Stimulated activated CD4-positive, alpha-beta T cell treated with anti-CD3 and anti-CD28 coated beads, TNF-alpha, amount 100 ng/mL, for 24 hours (primary cell): ENCODE results near the gene RANBP3.
"Not testable (repeated sequence)": the region's sequence is repeated elsewhere in the genome, so short reads cannot be mapped to it uniquely, and the experiment has no call there.

Experiments used
- DNase-seq, 3 experiments: peaks; one replicate each; pipeline ENCODE4 v3.0.0-alpha.2; 2020; ENCODE audit warnings: low read depth in 3 of 3

Gene RANBP3

DNA sequence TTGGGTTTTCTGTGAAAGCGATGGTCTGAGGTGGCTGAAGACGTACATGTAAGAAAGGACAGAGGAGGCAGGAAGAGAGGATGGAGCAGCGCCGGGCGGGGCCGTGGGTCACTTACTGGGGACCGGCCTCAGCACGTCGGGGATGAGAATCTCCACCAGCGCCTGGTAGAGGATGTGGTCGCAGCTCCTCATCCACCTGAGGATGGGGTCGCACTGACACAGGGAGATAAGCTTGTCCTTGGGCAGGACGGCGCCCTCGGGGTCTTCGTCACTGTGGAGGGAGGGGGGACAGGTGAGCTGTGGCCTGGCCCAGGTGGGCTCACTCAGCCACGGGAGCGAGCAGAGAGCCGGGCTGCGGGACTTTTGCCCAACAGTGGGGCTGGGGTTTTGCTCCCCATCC is 29.0 kb upstream of the RANBP3 start:
- no peak for DNase-seq

DNA sequence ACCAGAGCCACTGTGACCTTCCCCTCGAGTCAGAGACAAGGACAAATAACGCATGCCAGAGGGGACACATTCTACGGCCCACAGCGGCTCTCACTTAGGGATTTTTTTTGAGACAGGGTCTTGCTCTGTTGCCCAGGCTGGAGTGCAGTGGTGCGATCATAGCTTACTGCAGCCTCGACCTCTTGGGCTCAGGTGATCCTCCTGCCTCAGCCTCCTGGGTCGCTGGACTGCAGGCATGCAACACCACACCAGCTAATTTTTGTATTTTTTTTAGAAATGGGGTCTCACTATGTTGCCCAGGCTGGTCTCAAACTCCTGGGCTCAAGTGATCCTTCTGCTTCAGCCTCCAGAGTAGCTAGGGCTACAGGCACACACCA is 28.1 kb upstream of the RANBP3 start:
- not testable (repeated sequence) for DNase-seq

GRCh38 chr19:6005321-6006069 is 27.6 kb upstream of the RANBP3 start:
- no peak for DNase-seq

- DNase-seq, result no peak
Measured at GRCh38 chr19:6003976-6004375, 26.0 kb upstream of the RANBP3 start.

DNA sequence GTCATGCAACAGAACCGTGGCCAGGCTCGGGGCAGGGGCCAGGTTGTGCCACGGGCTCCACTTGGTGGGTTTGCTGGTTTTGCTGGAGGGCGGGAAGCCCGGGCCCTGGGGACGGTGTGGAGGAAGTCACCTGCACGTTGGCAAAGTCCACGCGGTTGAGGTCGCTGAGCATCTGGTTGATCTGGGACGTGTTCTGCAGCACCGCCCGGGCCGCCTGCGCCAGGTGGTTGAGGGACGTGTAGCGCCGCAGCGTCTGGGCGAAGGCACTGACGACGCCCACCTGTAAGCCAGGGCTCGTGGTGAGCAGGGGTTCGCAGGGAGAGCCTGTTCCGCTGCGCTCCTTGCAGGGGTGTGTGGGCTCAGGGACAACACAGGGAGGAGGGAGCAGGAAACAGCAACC is 24.7 kb upstream of the RANBP3 start:
- DNase-seq, result no peak

- no peak for DNase-seq
Measured at GRCh38 chr19:6000228-6000847, 22.4 kb upstream of the RANBP3 start.

DNA sequence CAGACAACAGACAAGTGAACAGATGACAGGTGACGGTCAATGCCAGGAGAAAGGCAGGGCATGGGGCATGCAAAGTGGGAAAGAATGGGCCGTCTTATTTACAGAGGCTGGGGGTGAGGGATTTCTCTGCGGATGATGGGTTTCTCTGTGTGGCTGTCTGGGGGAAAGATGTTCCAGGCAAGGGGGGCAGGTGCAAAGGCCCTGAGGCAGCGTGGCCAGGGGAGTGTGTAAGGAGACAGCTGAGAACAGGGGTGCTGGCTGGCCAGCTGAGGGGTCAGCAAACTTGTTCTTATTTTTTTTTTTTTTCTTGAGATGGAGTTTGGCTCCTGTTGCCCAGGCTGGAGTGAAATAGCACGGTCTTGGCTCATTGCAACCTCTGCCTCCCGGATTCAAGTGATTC is 21.8 kb upstream of the RANBP3 start:
- DNase-seq, result no peak

DNA sequence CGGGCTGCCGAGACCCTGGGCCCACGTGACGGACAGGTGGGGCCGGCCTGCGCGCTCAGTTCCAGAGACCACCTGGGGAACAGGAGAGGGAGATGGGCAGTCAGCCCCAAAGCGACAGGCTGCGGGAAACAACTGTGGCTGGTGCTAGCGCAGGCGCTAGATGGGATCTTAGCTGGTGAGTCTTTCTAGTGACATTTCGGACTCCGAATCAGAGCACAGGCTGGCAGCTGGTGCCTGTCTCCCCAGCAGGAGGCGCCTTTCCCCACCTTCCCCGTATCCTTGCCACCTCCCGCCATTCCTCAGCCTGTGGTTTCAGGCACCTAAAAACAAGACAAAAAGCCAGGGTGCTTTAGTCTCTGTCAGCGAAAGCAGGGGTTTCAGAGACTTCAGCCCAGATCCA is 19.4 kb upstream of the RANBP3 start:
- no peak for DNase-seq

DNA sequence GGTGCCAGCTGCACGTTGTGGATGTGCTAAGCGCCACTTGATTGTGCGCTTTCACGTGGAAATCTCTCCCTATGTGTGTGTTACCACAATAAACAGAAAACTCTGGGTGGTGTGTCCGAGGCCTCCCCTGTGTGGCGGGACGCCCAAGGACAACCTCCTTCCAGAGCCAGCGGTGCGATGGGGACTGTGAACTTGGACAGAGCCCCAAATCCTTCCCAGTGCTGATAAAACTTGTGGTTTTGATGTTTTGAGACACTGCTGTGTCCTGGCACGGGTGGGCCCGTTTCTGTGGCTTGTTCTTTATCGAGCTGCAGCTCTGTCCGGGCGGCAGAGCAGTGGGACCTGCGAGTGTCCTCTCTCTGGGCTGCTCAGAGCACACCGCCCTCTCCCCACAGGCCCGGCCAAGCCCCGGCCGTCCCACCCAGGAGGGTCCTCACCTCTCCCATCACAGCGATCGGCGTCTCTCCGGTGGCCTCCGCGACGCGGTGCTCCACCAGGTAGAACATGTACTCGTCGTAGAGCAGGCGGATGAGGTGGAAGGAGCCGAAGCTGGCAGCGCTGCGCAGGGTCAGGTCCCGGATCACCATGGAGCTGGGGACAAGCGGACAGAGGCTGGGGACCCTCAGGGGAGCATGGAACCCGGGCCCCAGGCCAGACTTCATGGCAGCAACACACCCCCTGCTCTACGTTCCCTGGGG is 18.8 kb upstream of the RANBP3 start:
- DNase-seq, result no peak

DNA sequence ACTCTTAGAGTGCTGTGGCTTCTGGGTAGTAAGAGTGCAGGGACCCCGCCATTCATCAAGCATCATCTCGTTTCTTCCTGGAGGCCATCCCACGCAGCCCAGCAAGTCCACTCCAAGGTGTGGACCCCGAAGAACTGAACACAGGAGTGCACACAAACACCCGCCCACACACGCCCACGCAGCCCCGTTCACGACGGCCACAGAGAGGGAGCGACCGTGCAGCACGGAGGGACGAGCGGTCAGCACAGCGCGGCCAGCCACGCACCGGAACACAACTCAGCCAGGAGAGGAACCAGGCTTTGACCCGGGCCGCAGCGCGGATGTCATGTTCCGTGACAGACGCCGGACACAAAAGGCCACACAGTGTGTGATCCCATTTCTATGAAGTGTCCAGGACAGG is 18.2 kb upstream of the RANBP3 start:
- DNase-seq, result no peak

- no peak for DNase-seq
Measured at GRCh38 chr19:5995606-5996005, 17.7 kb upstream of the RANBP3 start.

DNA sequence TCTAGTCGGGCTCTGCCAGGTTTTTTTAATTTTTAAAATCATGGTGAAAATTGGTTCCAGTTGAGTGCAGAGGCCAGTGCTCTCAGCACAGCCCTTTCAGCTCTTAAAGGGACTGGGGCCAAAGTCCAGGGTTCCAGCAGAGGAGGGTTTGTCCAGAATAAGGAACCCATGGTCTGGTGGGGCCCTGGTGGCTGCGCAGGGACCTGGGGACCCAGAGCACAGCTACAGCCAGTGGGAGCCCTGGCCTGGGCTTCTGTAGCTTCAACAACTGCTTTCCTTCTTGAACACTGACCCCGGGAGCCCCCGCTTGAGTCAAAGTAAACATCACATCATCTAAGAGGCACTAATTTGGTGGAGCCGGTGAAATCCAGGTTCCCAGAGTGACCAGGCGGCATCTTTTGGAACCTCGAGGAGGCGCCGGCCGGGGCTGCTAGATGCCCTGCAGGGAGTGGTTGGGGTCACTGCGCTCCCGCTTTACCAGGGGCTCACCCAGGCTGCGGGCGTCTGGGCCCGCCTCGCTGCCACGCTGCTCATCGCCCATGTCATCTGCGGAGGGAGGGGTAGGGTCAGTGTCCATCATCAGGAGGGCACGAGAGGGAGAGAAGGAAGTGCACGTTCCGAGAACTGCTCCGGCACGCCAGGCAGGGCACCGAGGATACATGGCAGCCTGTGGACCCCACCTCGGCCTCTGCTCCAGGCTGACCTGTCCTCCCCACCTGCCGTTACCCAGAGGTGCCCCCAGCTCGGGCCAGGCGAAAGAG is 16.6 kb upstream of the RANBP3 start:
- DNase-seq, result no peak

DNA sequence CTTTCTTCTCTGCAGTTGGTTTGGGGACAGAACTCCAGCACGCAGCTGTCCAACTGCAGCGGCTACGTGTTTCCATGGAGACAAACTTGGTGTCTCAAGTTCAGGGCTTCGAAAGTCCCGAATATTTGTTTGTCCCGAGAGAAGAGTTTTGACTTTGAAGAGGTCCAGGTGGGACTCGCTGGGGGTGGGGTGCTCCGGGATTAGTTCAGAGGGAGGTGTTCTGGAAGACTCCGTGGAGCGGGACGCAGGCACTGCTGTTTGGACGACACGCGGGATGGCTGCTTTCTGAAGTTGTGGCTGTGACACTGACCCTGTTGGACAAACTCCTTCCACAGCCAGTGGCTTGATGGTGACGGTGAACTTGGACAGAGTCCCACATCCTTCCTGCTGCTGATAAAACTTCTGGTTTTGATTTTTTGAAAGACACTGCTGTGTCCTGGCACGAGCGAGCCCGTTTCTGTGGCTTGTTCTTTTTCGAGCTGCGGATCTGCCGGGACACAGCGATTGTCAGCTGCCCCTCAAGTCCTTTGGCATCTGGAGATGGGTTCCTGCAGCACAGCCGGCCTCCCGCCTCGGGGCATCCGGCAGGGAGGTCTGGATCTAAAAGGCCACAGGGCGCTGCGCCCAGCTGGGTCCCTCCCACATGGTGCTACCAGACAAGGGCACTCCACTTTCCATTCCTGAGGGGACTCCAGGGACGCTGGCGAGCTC is 15.9 kb upstream of the RANBP3 start:
- DNase-seq, result no peak

DNA sequence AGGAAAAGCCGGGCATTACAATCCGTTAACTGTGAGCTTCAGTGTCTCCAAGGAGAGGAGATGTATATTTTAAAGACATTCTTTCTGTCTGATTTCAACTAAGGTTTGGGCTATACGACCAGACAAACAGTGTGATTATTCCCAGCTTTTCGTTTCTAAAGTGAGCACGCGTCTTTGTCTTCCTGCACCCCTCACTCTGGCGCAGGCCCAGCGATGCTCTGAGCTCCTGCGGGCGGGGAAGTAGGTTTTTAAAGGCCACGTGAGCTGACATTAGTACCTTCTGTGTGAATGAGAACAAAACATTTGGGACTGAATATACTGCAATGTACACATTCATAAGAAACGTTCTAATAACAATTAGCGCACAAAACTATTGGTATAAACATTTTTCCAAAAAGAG is 15.3 kb upstream of the RANBP3 start:
- no peak for DNase-seq

DNA sequence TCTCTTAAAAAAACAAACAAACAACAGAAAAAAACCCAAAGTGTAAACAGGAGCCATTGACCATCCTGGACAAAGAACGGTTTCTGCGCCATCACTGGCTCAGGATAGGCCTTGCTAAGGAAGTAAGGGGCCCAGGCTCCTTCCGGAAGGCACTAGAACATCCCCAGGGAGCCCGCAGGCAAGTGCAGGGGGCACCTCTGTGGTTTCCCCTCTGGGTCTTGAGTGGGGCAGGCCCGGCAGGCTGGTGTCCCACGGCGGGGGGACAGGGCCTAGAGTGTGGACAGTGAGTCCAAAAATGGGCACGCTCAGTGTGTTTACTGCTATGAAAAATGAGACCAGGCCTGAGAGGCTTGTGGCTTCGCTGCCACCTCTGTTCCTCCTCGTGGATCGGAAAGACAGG is 14.8 kb upstream of the RANBP3 start:
- no peak for DNase-seq

- DNase-seq, result no peak
Measured at GRCh38 chr19:5991244-5991838, 13.4 kb upstream of the RANBP3 start.

DNA sequence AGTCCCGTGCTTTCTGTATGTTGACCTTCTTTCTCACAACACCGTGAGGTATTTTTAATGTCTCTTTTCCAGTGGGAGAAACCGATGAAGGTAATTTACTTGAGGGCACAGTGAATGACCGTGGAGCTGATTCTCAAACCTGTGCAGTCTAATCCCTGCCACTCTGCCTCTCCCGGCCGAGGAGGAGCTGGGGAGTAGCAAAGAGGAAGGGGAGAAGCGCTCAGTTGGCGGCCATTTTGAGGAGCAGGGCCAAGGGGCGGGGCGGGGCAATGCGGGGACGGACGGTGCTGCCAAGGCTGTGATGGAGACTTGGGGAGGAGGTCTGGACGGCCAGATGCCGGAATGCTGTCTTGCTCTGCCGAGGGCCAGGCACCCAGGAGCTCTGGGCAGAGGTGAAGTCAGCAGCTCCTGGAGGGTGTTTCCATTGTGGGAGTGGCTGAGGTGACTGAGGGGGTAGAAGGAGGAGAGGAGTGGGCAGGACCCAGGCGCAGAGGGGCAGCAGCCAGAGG is 12.4 kb upstream of the RANBP3 start:
- no peak for DNase-seq

GRCh38 chr19:5989388-5990074 is 11.6 kb upstream of the RANBP3 start:
- DNase-seq, result no peak

DNA sequence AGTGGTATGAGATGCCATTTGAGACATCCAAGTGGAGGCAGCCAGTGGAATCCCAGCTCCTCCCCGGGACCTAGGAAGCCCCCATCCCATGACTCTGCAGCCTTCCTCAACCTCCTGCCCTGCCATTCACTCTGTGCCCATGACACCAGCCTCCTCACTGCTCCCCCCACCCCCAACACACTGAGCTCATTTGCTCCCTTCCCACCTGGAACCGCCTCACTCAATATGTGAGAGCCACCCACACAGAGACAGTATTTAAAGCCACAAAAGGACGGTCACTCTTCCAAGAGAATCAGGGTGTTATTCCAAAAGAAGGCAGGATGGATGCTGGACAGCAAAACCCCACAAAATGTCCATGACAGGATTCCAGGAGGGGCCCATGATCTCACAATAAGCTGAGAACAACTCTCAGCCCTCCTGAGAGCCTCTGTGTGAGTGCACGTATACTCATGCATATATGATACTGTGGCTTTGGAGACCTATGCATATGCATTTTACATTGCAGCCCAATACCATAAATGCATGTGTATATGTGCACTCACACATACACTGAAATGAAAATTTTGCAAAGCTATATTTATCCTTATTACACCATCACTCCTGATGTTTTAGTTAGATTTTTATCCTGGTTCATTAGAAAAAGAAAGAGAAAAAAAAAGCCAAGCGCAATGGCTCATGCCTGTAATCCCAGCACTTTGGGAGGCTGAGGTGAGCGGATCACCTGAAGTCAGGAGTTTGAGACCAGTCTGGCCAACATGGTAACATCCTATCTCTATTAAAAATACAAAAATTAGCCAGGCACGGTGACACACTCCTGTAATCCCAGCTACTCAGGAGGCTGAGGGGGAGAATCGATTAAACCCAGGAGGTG is 10.8 kb upstream of the RANBP3 start:
- DNase-seq, result no peak
